Mucosa of stomach (tissue), 1 donor: ENCODE measurements around the gene GADD45GIP1.
"Not testable (repeated sequence)": the region's sequence is repeated elsewhere in the genome, so short reads cannot be mapped to it uniquely, and the experiment has no call there.

Source experiments
- H3K27me3 ChIP-seq: one replicate; pipeline ENCODE4 v1.7.0; 2013; ENCODE audit warnings: mild to moderate bottlenecking, low read length; ENCODE audit not compliant: control insufficient read depth, insufficient read depth
- H3K36me3 ChIP-seq: one replicate; pipeline ENCODE4 v1.7.0; 2013; ENCODE audit warnings: low read length; ENCODE audit not compliant: control insufficient read depth, insufficient read depth
- H3K4me1 ChIP-seq: one replicate; pipeline ENCODE4 v1.7.0; 2013; ENCODE audit warnings: mild to moderate bottlenecking, low read length; ENCODE audit not compliant: control insufficient read depth, insufficient read depth
- H3K4me3 ChIP-seq: one replicate; pipeline ENCODE4 v1.7.0; 2013; ENCODE audit warnings: low read length
- H3K9ac ChIP-seq: one replicate; pipeline ENCODE4 v1.7.0; 2013; ENCODE audit warnings: mild to moderate bottlenecking, low read length, moderate library complexity
- H3K9me3 ChIP-seq: one replicate; pipeline ENCODE4 v1.7.0; 2013; ENCODE audit warnings: mild to moderate bottlenecking, low read length, moderate library complexity; ENCODE audit not compliant: control insufficient read depth
- donor health status: Pancreatic carcinoma.

GADD45GIP1 gene

GRCh38 chr19:12970070-12970820 lies 13.2 kb upstream of the GADD45GIP1 start:
- no peak overlapping the region for H3K9ac ChIP-seq

GRCh38 chr19:12969292-12969988 lies 12.4 kb upstream of the GADD45GIP1 start, which contains the start of gene DAND5:
TSS of gene DAND5 (plus strand) at chr19:12969576. CDS start at chr19:12969661, 85 bp downstream.
- no peaks in the 10 kb centered on the region for H3K9me3 ChIP-seq
- no peaks in the 10 kb centered on the region for H3K4me1 ChIP-seq
- H3K36me3 ChIP-seq, result no peaks in the 10 kb centered on the region
- H3K9ac ChIP-seq, result no peak within 1 kb of the TSS
- H3K27me3 ChIP-seq, result no peaks in the 10 kb centered on the region
- H3K4me3 ChIP-seq, result no peak within 1 kb of the TSS

More at GRCh38 chr19:12970070-12970820, 13.2 kb upstream of the GADD45GIP1 start:
- Histone ChIP-seq H3K27me3 (no peaks in the 10 kb centered on the region), H3K4me1 (no peaks in the 10 kb centered on the region), H3K9me3 (no peaks in the 10 kb centered on the region), H3K36me3 (no peaks in the 10 kb centered on the region), H3K4me3 (no peak overlapping the region)

GRCh38 chr19:12967907-12968306 lies 10.9 kb upstream of the GADD45GIP1 start:
- Histone ChIP-seq H3K9me3 (no peaks in the 10 kb centered on the region), H3K9ac (no peak overlapping the region), H3K4me1 (no peaks in the 10 kb centered on the region), H3K27me3 (no peaks in the 10 kb centered on the region), H3K36me3 (no peaks in the 10 kb centered on the region), H3K4me3 (no peak overlapping the region)

GRCh38 chr19:12965812-12966135 lies 8.8 kb upstream of the GADD45GIP1 start:
- no peaks in the 10 kb centered on the region for H3K4me1 ChIP-seq
- H3K27me3 ChIP-seq, result no peaks in the 10 kb centered on the region
- H3K4me3 ChIP-seq, result no peak overlapping the region
- H3K9ac ChIP-seq, result peak overlapping the region; percentile 8
- no peaks in the 10 kb centered on the region for H3K36me3 ChIP-seq
- H3K9me3 ChIP-seq, result no peaks in the 10 kb centered on the region

GRCh38 chr19:12965017-12965811 lies 8.2 kb upstream of the GADD45GIP1 start:
- Histone ChIP-seq H3K4me1 (no peaks in the 10 kb centered on the region), H3K27me3 (no peaks in the 10 kb centered on the region), H3K9ac (peak overlapping the region; percentile 8), H3K9me3 (no peaks in the 10 kb centered on the region), H3K4me3 (no peak overlapping the region), H3K36me3 (no peaks in the 10 kb centered on the region)

- H3K9ac ChIP-seq, result no peak overlapping the region
- H3K9me3 ChIP-seq, result no peaks in the 10 kb centered on the region
- no peak overlapping the region for H3K4me3 ChIP-seq
- H3K27me3 ChIP-seq, result no peaks in the 10 kb centered on the region
- no peaks in the 10 kb centered on the region for H3K36me3 ChIP-seq
- peaks cover 9% of the 10 kb centered on the region for H3K4me1 ChIP-seq
These were observed 2.5 kb upstream of the GADD45GIP1 start for GRCh38 chr19:12959481-12959880.

- not testable (repeated sequence) for H3K4me3 ChIP-seq, H3K36me3 ChIP-seq, H3K9me3 ChIP-seq, H3K27me3 ChIP-seq
- peaks cover 14% of the 10 kb centered on the region for H3K4me1 ChIP-seq
- H3K9ac ChIP-seq, result peak overlapping the region; percentile 55
These were observed 448 bp upstream of the GADD45GIP1 start for GRCh38 chr19:12957389-12957952.

GRCh38 chr19:12955996-12956395 lies 1.0 kb downstream of the GADD45GIP1 start:
- Histone ChIP-seq H3K36me3 (no peaks in the 10 kb centered on the region), H3K4me3 (no peak overlapping the region), H3K9ac (peak overlapping the region; percentile 55), H3K27me3 (no peaks in the 10 kb centered on the region), H3K4me1 (peaks cover 14% of the 10 kb centered on the region), H3K9me3 (no peaks in the 10 kb centered on the region)

GRCh38 chr19:12955575-12955974 lies 1.4 kb downstream of the GADD45GIP1 start:
- H3K27me3 ChIP-seq, H3K4me3 ChIP-seq, H3K36me3 ChIP-seq, H3K9me3 ChIP-seq, H3K9ac ChIP-seq: not testable (repeated sequence)
- H3K4me1 ChIP-seq, result peaks cover 14% of the 10 kb centered on the region

GRCh38 chr19:12954612-12954962 lies 2.4 kb downstream of the GADD45GIP1 start:
- H3K4me1 ChIP-seq, result peaks cover 14% of the 10 kb centered on the region
- peaks cover 6% of the 10 kb centered on the region for H3K36me3 ChIP-seq
- no peak overlapping the region for H3K4me3 ChIP-seq
- no peaks in the 10 kb centered on the region for H3K27me3 ChIP-seq
- H3K9me3 ChIP-seq, result no peaks in the 10 kb centered on the region
- no peak overlapping the region for H3K9ac ChIP-seq

GRCh38 chr19:12953799-12954611 lies 3.0 kb downstream of the GADD45GIP1 start:
- Histone ChIP-seq H3K9me3 (no peaks in the 10 kb centered on the region), H3K4me1 (peaks cover 14% of the 10 kb centered on the region), H3K27me3 (no peaks in the 10 kb centered on the region), H3K4me3 (no peak overlapping the region), H3K36me3 (peaks cover 11% of the 10 kb centered on the region), H3K9ac (no peak overlapping the region)
